ENCODE data around the gene EFHC2. TPM values are rescaled to one million over a fixed set of nuclear protein-coding genes. Genes with fewer than 3 reads are reported as not detected.
A peak's percentile ranks its signal among the peaks of the same experiment; 100 is the strongest.

The EFHC2 gene
- polyA plus RNA-seq, 1 donor (not counting 4 experiments of a cell fraction or from before 2014, with no cell fraction given): 0.98 TPM

DNA sequence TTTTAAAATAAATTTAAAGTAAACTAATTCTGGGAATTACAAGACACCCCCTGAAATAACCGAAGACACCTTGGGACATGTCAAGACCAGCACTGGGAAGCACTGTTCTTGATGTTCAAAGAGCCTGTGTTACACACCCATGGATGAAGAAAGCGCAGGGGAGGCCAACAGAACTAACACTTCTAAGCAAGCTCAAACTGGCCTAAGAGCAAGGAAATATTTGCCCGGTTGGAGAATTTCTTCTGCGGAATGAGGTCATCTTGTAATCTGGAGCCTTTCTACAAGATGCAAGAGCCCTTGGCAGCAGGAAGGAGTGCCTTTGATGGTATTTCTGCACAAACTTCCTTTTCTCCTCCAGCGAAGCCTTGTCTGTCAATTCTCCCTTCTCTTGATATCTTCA is 9.3 kb upstream of the EFHC2 start:
- TF ChIP-seq, protein P1, sequence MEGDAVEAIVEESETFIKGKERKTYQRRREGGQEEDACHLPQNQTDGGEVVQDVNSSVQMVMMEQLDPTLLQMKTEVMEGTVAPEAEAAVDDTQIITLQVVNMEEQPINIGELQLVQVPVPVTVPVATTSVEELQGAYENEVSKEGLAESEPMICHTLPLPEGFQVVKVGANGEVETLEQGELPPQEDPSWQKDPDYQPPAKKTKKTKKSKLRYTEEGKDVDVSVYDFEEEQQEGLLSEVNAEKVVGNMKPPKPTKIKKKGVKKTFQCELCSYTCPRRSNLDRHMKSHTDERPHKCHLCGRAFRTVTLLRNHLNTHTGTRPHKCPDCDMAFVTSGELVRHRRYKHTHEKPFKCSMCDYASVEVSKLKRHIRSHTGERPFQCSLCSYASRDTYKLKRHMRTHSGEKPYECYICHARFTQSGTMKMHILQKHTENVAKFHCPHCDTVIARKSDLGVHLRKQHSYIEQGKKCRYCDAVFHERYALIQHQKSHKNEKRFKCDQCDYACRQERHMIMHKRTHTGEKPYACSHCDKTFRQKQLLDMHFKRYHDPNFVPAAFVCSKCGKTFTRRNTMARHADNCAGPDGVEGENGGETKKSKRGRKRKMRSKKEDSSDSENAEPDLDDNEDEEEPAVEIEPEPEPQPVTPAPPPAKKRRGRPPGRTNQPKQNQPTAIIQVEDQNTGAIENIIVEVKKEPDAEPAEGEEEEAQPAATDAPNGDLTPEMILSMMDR (optimal IDR thresholded peaks at IDR 0.05 in 1 of 3, IDR thresholded peaks at IDR 0.05 in 1 of 3, conservative IDR thresholded peaks at IDR 0.05 in 1 of 3; ENCODE audit: extremely low read depth in 1 of 3, insufficient read depth in 2 of 3, low read length in 3 of 3): no peak
- no peak for TF ChIP-seq EZH2 (IDR thresholded peaks at IDR 0.05; ENCODE audit: low read length)
- H3K27me3 ChIP-seq (ENCODE audit: control insufficient read depth, extremely low read depth, insufficient read depth, low read length): no peaks in the 10 kb centered on the region
- H3K79me2 ChIP-seq (ENCODE audit: control insufficient read depth, insufficient read depth, low read length): no peaks in the 10 kb centered on the region
- H3K27ac ChIP-seq (ENCODE audit: control insufficient read depth, insufficient read depth, low read length): peak overlapping the region; percentile 38
- H3K9ac ChIP-seq (ENCODE audit: control insufficient read depth, extremely low read depth, insufficient read depth, low read length): no peak overlapping the region
- dilution Hi-C loops (cut with MboI; ENCODE audit: extremely low pct_ligation_motif_present, low sequenced_read_pairs): no loop called here
- H3K4me1 ChIP-seq (ENCODE audit: control insufficient read depth, extremely low read depth, insufficient read depth, low read length): peaks cover 14% of the 10 kb centered on the region
- no peaks in the 10 kb centered on the region for H4K20me1 ChIP-seq (ENCODE audit: control insufficient read depth, extremely low read depth, insufficient read depth, low read length)
- H3K9me3 ChIP-seq (ENCODE audit: control insufficient read depth, low read depth, low read length): no peaks in the 10 kb centered on the region
- peak overlapping the region; percentile 57 for H3K4me2 ChIP-seq (ENCODE audit: control insufficient read depth, extremely low read depth, insufficient read depth, low read depth, low read length)
- DNase-seq (ENCODE audit: low read depth, low spot score): peak; percentile 41
- peak overlapping the region; percentile 78 for H2AFZ ChIP-seq (ENCODE audit: control insufficient read depth, low read length)
- FAIRE-seq: peak; percentile 65
- H3K36me3 ChIP-seq (ENCODE audit: control insufficient read depth in 2 of 2, extremely low read depth in 1 of 2, insufficient read depth in 2 of 2, low read length in 2 of 2): no peaks in the 10 kb centered on the region
- H3K9me1 ChIP-seq (ENCODE audit: control insufficient read depth, extremely low read depth, insufficient read depth, low read length): no peaks in the 10 kb centered on the region
- H3K4me3 ChIP-seq (ENCODE audit: control insufficient read depth in 2 of 3, extremely low read depth in 1 of 3, insufficient read depth in 2 of 3, low read depth in 1 of 3, low read length in 3 of 3): no peak overlapping the region

DNA sequence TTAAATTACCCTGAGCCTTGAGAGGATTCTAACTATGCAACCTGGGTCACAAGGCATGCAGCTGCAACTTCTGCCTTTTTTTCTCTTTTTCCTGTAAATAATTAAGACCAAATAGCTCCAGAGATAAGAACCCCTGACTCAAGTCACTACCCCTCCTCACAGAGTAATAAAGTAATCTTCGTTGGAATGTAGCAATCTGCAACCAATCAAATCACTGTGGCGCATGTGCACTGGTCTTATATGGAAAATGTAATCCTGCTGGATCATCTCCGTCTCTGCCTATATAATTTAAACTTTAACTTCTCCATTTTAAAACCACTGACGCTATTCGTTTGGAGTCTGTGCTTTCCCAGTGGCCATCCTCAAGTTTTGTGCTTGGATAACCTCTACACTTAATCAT is 6.1 kb upstream of the EFHC2 start:
- Histone ChIP-seq H4K20me1 (ENCODE audit: control insufficient read depth, extremely low read depth, insufficient read depth, low read length) (no peaks in the 10 kb centered on the region), H3K27me3 (ENCODE audit: control insufficient read depth, extremely low read depth, insufficient read depth, low read length) (no peaks in the 10 kb centered on the region), H3K9ac (ENCODE audit: control insufficient read depth, extremely low read depth, insufficient read depth, low read length) (no peak overlapping the region), H3K4me1 (ENCODE audit: control insufficient read depth, extremely low read depth, insufficient read depth, low read length) (peaks cover 14% of the 10 kb centered on the region), H3K36me3 (ENCODE audit: control insufficient read depth in 2 of 2, extremely low read depth in 1 of 2, insufficient read depth in 2 of 2, low read length in 2 of 2) (no peaks in the 10 kb centered on the region), H3K4me2 (ENCODE audit: control insufficient read depth, extremely low read depth, insufficient read depth, low read depth, low read length) (no peak overlapping the region), H3K4me3 (ENCODE audit: control insufficient read depth in 2 of 3, extremely low read depth in 1 of 3, insufficient read depth in 2 of 3, low read depth in 1 of 3, low read length in 3 of 3) (no peak overlapping the region), H3K9me1 (ENCODE audit: control insufficient read depth, extremely low read depth, insufficient read depth, low read length) (no peaks in the 10 kb centered on the region), H3K27ac (ENCODE audit: control insufficient read depth, insufficient read depth, low read length) (no peak overlapping the region), H3K79me2 (ENCODE audit: control insufficient read depth, insufficient read depth, low read length) (no peaks in the 10 kb centered on the region), H2AFZ (ENCODE audit: control insufficient read depth, low read length) (no peak overlapping the region), H3K9me3 (ENCODE audit: control insufficient read depth, low read depth, low read length) (no peaks in the 10 kb centered on the region)
- dilution Hi-C loops (cut with MboI; ENCODE audit: extremely low pct_ligation_motif_present, low sequenced_read_pairs): no loop called here
- FAIRE-seq (no peak), DNase-seq (ENCODE audit: low read depth, low spot score) (no peak)
- TF ChIP-seq EZH2 (IDR thresholded peaks at IDR 0.05; ENCODE audit: low read length): no peak
- TF ChIP-seq, protein P1 (optimal IDR thresholded peaks at IDR 0.05 in 1 of 3, IDR thresholded peaks at IDR 0.05 in 1 of 3, conservative IDR thresholded peaks at IDR 0.05 in 1 of 3; ENCODE audit: extremely low read depth in 1 of 3, insufficient read depth in 2 of 3, low read length in 3 of 3): no peak
